SJCRH30 (cell line): Measurements from ENCODE around the gene MATCAP1. TPM values are rescaled to one million over a fixed set of nuclear protein-coding genes. Genes with fewer than 3 reads are reported as not detected.

Experiments
- DNase-seq, 2 experiments: peaks; one replicate each; pipeline ENCODE4 v3.0.0-alpha.2; 2015 to 2020
- H3K27ac ChIP-seq: fragments of 250-450 bp; sonication (Bioruptor Pico); 2 replicates; pipeline ENCODE4 v1.5.1; 2020; ENCODE audit warnings: mild to moderate bottlenecking, moderate library complexity
- H3K27me3 ChIP-seq: fragments of 250-450 bp; sonication (Bioruptor Pico); 2 replicates; pipeline ENCODE4 v1.5.1; 2020; ENCODE audit warnings: mild to moderate bottlenecking, moderate library complexity
- H3K36me3 ChIP-seq: fragments of 250-450 bp; sonication (Bioruptor Pico); 2 replicates; pipeline ENCODE4 v1.5.1; 2020; ENCODE audit warnings: mild to moderate bottlenecking, moderate library complexity
- H3K4me1 ChIP-seq: fragments of 250-450 bp; sonication (Bioruptor Pico); 2 replicates; pipeline ENCODE4 v1.5.1; 2020; ENCODE audit warnings: mild to moderate bottlenecking, moderate library complexity
- H3K4me3 ChIP-seq: fragments of 250-450 bp; sonication (Bioruptor Pico); 2 replicates; pipeline ENCODE4 v1.5.1; 2020; ENCODE audit warnings: mild to moderate bottlenecking, moderate library complexity
- H3K9me3 ChIP-seq: fragments of 250-450 bp; sonication (Bioruptor Pico); replicated peaks from 2 replicates; pipeline ENCODE4 v1.5.1; 2020; ENCODE audit warnings: mild to moderate bottlenecking, moderate library complexity
- total RNA-seq: library from RNA; depleted of rRNA; stranded (reverse); fragments of >200 nt; shearing (Covaris generic); gene quantifications from 2 replicates; pipeline ENCODE4 v1.2.3, GENCODE V29; 2014

The MATCAP1 gene
- total RNA-seq, 1 experiment from 2014 or later, result 23.8 TPM

DNA sequence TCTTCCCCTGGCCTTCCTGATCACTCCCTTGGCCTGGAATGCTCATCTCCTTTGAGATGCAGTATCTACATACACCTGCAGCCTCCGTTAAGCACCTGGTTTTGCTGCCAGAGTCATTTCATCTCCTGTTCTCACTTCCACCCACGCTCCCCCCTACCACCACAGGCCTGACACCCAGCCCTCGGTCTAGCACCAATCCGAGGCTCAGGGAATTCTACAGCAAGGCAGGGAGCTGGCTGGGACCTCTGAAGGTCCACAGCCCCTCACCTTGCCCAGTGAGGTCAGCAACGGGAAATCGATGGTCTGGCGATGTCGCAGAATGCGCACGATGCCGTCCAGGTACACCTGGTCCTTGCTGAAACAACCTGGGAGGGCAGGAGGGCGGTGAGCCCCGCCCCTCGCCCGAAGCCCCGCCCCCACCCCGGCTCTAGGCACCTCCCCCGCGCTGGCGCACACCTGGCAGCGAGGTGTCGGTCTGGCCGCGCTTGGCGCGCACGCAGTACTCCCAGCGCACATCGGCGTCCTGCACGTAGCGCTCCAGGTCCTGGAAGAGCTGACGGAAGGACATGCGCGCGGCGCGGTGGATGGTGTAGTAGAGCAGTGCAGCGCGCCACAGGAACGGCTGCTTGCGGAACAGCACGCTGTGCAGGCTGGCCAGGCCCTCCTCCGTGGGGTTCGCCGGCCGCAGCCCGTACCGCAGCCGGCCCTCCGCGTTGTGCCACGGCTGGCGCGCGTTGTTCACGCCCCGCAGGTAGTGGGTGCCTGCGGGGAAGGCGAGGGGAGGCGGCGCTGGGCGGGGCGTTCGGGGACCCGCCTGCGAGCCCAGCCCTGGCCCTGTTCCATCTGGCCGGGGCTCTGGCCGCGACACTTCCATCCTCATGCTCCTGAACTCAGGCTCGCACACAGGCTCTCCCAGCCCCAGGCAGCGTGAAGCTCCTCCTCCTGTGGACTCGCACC is 5.7 kb downstream of the MATCAP1 start:
- H3K36me3 ChIP-seq, result no peaks in the 10 kb centered on the region
- H3K4me3 ChIP-seq, result no peak overlapping the region
- no peak overlapping the region for H3K27ac ChIP-seq
- no peaks in the 10 kb centered on the region for H3K9me3 ChIP-seq
- DNase-seq, result no peak
- no peaks in the 10 kb centered on the region for H3K27me3 ChIP-seq
- H3K4me1 ChIP-seq, result peaks cover 13% of the 10 kb centered on the region

DNA sequence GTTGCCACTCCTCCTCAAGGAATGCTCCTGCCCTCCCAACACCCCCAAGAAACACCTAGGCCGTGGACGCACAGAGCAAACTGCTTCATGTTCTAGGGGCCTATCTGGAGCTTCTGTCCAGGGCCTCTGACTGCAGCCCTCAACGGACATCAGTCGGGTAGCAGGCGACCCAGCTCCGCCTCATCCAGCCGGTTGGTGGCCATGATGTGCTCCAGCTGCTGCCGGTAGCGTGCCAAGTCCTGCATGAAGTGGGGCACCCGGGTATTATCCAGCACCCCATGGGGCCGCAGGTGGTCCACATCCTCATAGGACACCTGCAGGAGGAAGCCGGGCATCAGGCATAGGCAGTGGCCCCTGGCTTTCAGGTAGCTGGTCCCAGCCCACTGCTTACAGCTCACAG is 7.1 kb downstream of the MATCAP1 start:
- no peaks in the 10 kb centered on the region for H3K9me3 ChIP-seq
- peaks cover 7% of the 10 kb centered on the region; the same call in 1 of the 2 replicates for H3K4me1 ChIP-seq
- no peak for DNase-seq
- H3K27me3 ChIP-seq, result no peaks in the 10 kb centered on the region
- H3K27ac ChIP-seq, result no peak overlapping the region
- no peaks in the 10 kb centered on the region for H3K36me3 ChIP-seq
- no peak overlapping the region for H3K4me3 ChIP-seq

DNA sequence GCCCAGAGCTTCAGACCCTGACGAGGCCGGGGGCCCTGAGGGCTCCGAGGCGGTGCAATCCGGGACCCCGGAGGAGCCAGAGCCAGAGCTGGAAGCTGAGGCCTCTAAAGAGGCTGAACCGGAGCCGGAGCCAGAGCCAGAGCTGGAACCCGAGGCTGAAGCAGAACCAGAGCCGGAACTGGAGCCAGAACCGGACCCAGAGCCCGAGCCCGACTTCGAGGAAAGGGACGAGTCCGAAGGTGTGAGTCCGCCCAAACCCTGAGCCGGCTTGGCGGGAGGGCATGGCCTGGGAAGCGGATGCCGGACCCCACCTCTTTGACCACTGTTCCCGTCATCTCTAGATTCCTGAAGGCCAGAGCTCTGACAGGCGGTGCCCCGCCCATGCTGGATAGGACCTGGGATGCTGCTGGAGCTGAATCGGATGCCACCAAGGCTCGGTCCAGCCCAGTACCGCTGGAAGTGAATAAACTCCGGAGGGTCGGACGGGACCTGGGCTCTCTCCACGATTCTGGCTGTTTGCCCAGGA is 9.0 kb downstream of the MATCAP1 start:
- Histone ChIP-seq H3K4me3 (peak overlapping the region; percentile 55), H3K4me1 (peaks cover 14% of the 10 kb centered on the region), H3K27me3 (no peaks in the 10 kb centered on the region), H3K36me3 (no peaks in the 10 kb centered on the region), H3K9me3 (no peaks in the 10 kb centered on the region), H3K27ac (no peak overlapping the region)
- no peak for DNase-seq

DNA sequence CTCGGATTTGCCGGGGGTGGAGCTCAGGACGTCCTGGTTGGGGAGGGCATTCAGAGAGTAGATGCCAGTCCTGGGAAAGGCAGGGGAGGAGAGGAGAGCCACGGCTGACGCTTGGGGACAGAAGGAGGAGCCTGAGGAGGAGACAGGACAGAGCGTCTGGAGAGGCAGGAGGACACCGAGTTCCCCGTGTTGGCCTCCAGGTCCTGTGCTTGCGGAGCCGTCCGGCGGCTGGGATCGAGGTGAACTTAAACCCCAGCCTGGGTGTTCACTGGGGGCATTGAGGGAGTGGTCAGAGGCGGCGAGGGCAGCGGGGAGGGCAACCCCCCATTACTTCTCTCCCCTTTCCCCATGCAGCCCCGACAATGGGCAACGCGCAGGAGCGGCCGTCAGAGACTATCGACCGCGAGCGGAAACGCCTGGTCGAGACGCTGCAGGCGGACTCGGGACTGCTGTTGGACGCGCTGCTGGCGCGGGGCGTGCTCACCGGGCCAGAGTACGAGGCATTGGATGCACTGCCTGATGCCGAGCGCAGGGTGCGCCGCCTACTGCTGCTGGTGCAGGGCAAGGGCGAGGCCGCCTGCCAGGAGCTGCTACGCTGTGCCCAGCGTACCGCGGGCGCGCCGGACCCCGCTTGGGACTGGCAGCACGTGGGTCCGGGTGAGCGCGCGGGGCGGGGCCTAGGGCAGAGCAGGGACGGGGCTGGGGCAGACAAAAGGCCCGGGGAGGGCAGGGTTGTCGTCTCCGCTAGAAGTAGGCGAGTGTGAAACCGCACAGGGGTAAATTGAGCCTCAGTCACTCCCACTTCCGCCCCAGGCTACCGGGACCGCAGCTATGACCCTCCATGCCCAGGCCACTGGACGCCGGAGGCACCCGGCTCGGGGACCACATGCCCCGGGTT is 9.7 kb downstream of the MATCAP1 start:
- Histone ChIP-seq H3K4me3 (peak overlapping the region; percentile 55), H3K36me3 (no peaks in the 10 kb centered on the region), H3K4me1 (peaks cover 19% of the 10 kb centered on the region), H3K9me3 (no peaks in the 10 kb centered on the region), H3K27me3 (no peaks in the 10 kb centered on the region), H3K27ac (no peak overlapping the region)
- DNase-seq, result peak; percentile 77 to 79

DNA sequence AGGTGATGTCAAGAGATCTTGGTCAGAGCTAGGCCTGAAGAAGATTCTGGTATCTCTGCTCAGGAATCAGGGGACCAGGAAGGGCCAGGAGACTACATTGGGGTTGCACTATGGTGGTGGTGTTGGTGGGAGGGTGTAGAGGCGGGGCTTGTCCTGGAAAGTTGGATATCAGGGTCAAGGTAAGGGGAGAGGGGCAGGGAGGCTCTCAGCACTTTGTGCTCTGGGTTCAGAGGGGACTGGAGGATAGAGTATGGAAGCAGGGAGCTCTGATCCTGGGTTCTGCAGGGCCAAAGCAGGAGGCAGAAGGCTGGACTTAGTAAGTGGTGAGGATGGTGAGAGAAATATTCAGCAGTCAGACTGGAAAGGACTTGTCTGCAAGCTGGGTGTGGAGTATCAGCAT is 10.4 kb downstream of the MATCAP1 start:
- Histone ChIP-seq H3K27me3 (no peaks in the 10 kb centered on the region), H3K4me1 (peaks cover 26% of the 10 kb centered on the region), H3K4me3 (peak overlapping the region; percentile 55), H3K36me3 (no peaks in the 10 kb centered on the region), H3K9me3 (no peaks in the 10 kb centered on the region), H3K27ac (no peak overlapping the region)
- peak in 1 of 2 experiments; percentile 23 for DNase-seq

DNA sequence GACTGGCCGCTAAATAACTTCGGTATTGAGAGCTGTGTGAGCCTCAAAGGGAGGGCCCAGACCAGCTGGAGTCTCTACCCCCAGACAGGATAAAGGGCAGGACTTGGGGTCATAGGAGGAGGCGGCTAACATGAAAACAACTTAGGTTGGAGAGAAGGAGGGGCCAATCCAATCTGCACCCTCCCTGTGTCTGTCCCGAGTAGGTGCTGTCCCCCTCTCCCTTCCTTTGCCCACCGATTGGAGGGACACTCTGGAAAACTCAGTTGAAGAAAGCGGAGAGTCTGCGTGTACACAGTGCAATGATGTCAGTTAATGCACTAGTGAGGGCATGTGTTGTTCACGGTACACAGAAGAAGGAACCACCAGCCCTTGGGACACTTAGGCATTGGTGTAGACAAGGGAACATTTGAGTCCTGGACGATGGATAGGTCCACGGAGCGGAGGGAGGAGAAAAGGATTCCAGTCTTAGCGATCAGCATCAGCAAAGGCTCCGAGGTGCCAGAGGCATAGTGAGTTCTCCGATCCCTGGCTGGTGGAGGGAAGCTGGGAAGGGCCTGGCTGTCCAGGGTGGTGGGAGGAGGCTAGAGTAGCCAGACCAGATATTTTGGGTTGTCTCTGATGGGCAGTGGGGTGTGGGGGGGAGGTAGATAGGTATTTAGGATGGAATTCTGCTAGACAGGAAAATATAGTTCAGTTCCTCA is 12.7 kb downstream of the MATCAP1 start:
- Histone ChIP-seq H3K27me3 (no peaks in the 10 kb centered on the region), H3K27ac (peak overlapping the region; percentile 82), H3K4me3 (peak overlapping the region; percentile 69), H3K9me3 (no peaks in the 10 kb centered on the region), H3K4me1 (peaks cover 26% of the 10 kb centered on the region), H3K36me3 (no peaks in the 10 kb centered on the region)
- peak; percentile 51 to 70 for DNase-seq

DNA sequence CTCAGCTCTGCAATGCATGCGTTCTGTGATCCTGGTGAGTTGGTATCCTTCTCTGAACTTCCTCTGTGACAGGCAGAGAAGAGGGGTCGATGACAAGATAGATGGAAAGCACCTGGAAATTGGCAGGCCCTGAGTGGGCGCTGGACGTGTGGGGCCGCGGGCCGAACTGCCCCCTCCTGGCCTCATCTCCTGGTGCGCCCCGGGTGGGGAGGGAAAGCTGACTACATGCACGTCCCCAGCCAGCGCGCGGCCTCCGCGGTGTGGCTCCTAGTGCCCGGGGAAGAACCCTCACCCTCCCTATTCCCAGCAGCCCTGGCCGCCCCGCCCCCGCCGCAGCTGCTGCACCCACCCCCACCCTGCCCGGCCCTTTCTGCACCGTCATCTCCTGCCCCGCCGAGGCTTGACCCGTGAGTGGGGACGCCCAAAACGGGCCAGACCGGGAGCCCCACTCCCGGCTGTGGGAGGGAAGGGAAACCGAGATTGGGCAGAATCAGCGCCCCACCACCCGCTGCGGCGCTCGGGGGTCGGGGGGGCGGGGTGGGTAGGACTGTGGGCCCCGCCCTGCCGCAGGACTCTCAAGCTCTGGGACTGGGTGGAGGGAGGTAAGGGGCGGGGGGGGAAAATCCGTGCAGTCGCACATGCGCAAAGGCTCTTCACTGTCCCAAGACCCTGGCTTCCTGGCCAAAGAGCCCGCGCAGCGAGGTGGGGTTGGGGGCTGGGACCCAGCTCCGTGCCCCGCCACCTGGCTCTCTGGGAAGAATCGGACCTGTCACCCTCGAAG is 13.4 kb downstream of the MATCAP1 start, which contains the start of gene NOL3:
NOL3 (plus strand) TSS at position 371 of the 781 bp plus-strand sequence.
- Histone ChIP-seq H3K36me3 (no peaks in the 10 kb centered on the region), H3K27me3 (no peaks in the 10 kb centered on the region), H3K27ac (peak within 1 kb of the TSS; percentile 82), H3K4me3 (peak within 1 kb of the TSS; percentile 69), H3K4me1 (peaks cover 26% of the 10 kb centered on the region), H3K9me3 (no peaks in the 10 kb centered on the region)
- DNase-seq, result peak; percentile 95 to 97

DNA sequence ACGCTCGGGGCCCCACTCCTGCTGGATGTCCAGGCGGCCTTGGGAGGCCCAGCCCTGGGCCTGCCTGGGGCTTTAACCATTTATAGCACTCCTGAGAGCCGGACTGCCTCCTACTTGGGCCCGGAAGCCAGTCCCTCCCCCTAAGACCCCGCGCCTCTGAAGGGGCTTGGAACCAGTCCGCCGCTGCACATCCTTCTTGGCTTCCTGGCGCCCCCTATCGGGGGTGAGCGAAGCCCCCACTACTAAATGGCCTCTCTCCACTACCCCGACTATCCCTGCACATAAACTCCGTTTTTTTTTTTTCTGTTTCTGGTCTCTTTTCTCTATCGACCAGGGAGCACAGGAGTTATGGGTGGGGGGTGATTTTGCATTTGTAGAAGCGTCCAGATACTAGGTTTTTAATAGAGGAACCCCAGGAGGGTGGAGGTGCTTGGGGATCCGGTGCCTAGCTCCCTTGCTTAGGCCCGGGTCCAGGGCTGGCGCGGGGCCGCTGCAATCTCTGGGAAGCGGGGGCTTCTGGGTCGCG is 14.1 kb downstream of the MATCAP1 start:
- peaks cover 26% of the 10 kb centered on the region for H3K4me1 ChIP-seq
- H3K27me3 ChIP-seq, result no peaks in the 10 kb centered on the region

DNA sequence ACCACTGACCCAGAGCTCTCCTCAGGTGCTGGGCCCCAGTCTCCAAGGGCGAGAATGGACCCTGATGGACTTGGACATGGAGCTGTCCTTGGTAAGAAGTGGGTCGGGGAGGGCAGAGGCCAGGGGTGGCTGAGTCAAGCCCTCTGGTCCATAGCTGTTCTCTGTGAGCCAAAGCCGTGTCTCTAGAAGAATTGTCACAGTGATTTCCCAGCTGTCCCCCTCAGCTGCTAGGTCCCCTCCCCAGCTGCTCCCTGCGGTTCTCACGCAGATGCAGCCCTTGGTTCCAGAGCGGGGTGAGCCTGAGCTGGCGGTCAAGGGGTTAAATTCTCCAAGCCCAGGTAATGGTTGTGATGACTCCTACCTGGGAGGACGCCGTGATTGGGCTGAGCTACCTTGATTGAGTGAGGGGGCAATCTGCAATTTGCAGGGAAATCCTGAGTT is 14.7 kb downstream of the MATCAP1 start:
- H3K36me3 ChIP-seq, result no peaks in the 10 kb centered on the region
- peak overlapping the region; percentile 82 for H3K27ac ChIP-seq
- no peaks in the 10 kb centered on the region for H3K27me3 ChIP-seq
- H3K4me1 ChIP-seq, result peaks cover 26% of the 10 kb centered on the region
- no peaks in the 10 kb centered on the region for H3K9me3 ChIP-seq
- peak; percentile 51 to 70 for DNase-seq
- H3K4me3 ChIP-seq, result peak overlapping the region; percentile 69

More for the DNA sequence above, 14.1 kb downstream of the MATCAP1 start:
- peak; percentile 92 to 94 for DNase-seq
- Histone ChIP-seq H3K27ac (peak overlapping the region; percentile 82), H3K9me3 (no peaks in the 10 kb centered on the region), H3K4me3 (peak overlapping the region; percentile 69), H3K36me3 (no peaks in the 10 kb centered on the region)

DNA sequence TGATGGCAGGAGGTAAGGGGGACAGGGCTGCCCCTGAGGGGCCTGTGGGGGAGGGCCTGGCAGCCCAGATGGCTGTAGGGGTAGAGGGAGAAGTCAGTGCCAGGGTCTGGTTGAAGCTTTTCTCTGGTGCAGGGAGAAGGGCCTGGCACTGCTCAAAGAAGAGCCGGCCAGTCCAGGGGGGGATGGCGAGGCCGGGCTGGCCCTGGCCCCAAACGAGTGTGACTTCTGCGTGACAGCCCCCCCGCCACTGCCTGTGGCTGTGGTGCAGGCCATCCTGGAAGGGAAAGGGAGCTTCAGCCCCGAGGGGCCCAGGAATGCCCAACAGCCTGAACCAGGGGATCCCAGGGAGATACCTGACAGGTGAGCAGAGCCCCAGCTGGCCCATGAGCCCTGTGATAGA is 16.2 kb downstream of the MATCAP1 start:
- H3K4me1 ChIP-seq, result peaks cover 19% of the 10 kb centered on the region
- no peak overlapping the region for H3K27ac ChIP-seq
- no peaks in the 10 kb centered on the region for H3K36me3 ChIP-seq
- no peaks in the 10 kb centered on the region for H3K27me3 ChIP-seq
- DNase-seq, result no peak
- no peak overlapping the region for H3K4me3 ChIP-seq
- no peaks in the 10 kb centered on the region for H3K9me3 ChIP-seq

DNA sequence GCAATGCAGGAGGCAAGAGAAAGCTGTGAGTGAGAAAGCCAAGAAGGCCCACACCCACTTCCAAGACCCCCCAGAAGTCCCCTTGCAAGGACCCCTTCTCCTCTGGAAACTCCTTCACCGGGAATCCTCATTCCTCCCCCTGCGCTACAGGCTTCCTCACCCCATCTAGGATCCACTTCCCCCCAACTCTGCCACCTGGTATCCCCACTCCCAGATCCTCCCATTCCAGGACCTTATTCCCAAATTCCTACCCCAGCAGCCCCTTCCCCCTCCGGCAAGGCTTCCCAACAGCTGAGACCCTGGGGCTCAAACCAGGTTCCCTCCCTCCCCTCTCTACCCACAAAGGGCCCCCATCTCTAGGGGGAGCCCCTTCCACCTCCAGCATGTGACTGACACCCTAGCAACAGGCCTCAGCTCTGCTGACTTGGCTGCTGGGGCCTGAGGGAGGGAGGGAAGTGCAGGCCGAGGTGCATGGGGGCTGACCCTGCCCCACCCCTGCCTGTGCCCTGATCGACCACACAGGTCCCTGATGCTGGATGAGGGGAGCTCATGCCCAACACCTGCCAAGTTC is 17.1 kb downstream of the MATCAP1 start:
- Histone ChIP-seq H3K27me3 (no peaks in the 10 kb centered on the region), H3K36me3 (no peaks in the 10 kb centered on the region), H3K4me1 (peaks cover 19% of the 10 kb centered on the region), H3K27ac (no peak overlapping the region), H3K4me3 (no peak overlapping the region), H3K9me3 (no peaks in the 10 kb centered on the region)
- DNase-seq, result no peak

DNA sequence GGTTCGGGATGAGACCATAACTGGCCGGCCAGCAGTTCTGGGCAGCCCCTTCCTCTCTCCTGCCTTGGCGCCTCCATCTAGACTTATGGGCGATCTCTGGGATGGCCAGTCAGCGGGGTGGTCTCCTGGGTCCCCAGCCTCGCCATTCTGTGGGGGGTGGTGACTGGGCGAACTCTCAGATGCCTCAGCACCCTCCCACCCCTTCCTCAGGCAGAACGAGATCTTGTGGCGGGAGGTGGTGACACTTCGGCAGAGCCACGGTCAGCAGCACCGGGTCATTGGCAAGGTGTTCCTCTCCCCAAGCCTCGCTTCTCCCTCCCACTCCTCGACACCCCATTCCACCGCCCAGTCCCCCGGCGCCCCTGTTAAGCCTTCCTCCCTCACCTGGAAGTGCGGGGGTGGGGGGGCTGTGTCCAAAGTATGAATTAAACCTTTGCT is 17.6 kb downstream of the MATCAP1 start:
- H3K36me3 ChIP-seq, result no peaks in the 10 kb centered on the region
- H3K9me3 ChIP-seq, result no peaks in the 10 kb centered on the region
- H3K27me3 ChIP-seq, result no peaks in the 10 kb centered on the region
- no peak overlapping the region for H3K27ac ChIP-seq
- no peak for DNase-seq
- H3K4me1 ChIP-seq, result peaks cover 13% of the 10 kb centered on the region
- no peak overlapping the region for H3K4me3 ChIP-seq
